Epithelial cell of umbilical artery (primary cell): ENCODE results near the gene ANKRA2. TPM values are rescaled to one million over a fixed set of nuclear protein-coding genes. Genes with fewer than 3 reads are reported as not detected.

ENCODE experiments used
- total RNA-seq: library from RNA; depleted of rRNA; stranded (reverse); fragments of >200 nt; gene quantifications from 2 replicates; pipeline ENCODE4 v1.2.3, GENCODE V29; 2014

Gene ANKRA2
- total RNA-seq, result 11.9 and 12.3 TPM in 2 replicates

GRCh38 chr5:73565139-73565968 lies at the start of gene ANKRA2, which contains the start of gene UTP15:
ANKRA2 (minus strand) TSS chr5:73565639; CDS start chr5:73562881, 2,758 bp downstream.
UTP15 (plus strand) TSS chr5:73565743; CDS start chr5:73567345, 1,602 bp downstream.

Other genes with a start within 250 kb of the ANKRA2 start
- 0.30 and 0.32 TPM in 2 replicates for gene FOXD1, start 116.9 kb downstream of the ANKRA2 start, total RNA-seq
- gene BTF3, start 67.2 kb downstream of the ANKRA2 start, total RNA-seq, result 254 and 281 TPM in 2 replicates
- gene UTP15, start 104 bp upstream of the ANKRA2 start, total RNA-seq, result 30.9 and 36.9 TPM in 2 replicates
- 77.3 and 144 TPM in 2 replicates for gene ARHGEF28, start 60.6 kb upstream of the ANKRA2 start, total RNA-seq